ENCODE measurements around the gene CHP1. TPM values are rescaled to one million over a fixed set of nuclear protein-coding genes. Genes with fewer than 3 reads are reported as not detected.

Gene CHP1
- total RNA-seq, 1 donor from 2014 or later = 89.3 TPM

DNA sequence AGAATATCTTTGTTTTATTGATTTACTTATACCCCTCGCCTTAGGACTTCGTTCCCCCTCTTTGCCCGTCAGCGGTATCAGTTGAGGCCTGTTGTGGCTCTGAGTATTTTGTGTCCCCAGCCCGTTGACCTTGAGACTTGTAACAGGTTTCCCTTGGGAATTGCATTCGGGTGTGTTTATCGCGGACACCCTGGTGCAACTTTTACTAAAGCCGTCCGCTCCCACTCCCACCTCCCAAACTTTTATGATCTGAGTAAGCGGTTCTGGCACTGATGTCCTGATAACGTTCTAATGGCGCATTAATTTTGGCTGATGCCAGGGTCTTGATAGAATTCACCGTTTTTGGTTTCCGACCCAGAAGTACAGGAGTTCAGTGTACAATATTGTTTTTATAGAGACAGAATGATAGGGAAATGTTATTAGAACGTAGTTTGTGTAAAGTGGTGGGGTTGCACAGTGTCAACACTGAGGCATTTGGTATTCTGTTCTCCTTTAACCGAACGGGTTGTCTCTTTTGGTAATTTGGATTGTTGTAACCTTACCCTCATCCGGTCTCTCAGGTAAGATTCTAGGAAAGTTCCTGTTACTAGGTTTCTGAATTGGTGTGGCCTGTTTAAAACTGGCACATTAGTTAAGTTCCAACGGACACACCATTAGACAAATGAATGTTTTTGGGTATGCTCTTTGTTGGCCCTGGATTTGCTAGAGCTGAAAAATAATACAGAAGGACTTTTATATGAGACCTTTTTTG is 53.5 kb downstream of the CHP1 start:
- TF ChIP-seq CTCF (IDR thresholded peaks at IDR 0.05; ENCODE audit: unreplicated experiment) = no peak
- no peak for DNase-seq (ENCODE audit: low spot score, unreplicated experiment)
- Mint-ChIP-seq H3K27ac (peak overlapping the region; percentile 97), H3K27me3 (no peaks in the 10 kb centered on the region), H3K36me3 (ENCODE audit: insufficient read depth) (peaks cover 25% of the 10 kb centered on the region), H3K4me3 (ENCODE audit: low read depth) (peak overlapping the region; percentile 99), H3K9me3 (ENCODE audit: low read depth) (no peaks in the 10 kb centered on the region), H3K4me1 (ENCODE audit: low read depth) (peaks cover 17% of the 10 kb centered on the region)

GRCh38 chr15:41285285-41285684 is 54.2 kb downstream of the CHP1 start:
- no peak for DNase-seq (ENCODE audit: low spot score, unreplicated experiment)

GRCh38 chr15:41286665-41287333 is 55.7 kb downstream of the CHP1 start:
- no peak for TF ChIP-seq CTCF (IDR thresholded peaks at IDR 0.05; ENCODE audit: unreplicated experiment)
- no peak overlapping the region for H3K4me3 Mint-ChIP-seq (ENCODE audit: low read depth)

More at GRCh38 chr15:41285285-41285684, 54.2 kb downstream of the CHP1 start:
- TF ChIP-seq CTCF (IDR thresholded peaks at IDR 0.05; ENCODE audit: unreplicated experiment) = no peak
- H3K9me3 Mint-ChIP-seq (ENCODE audit: low read depth) = no peaks in the 10 kb centered on the region
- H3K4me3 Mint-ChIP-seq (ENCODE audit: low read depth) = peak overlapping the region; percentile 99
- no peaks in the 10 kb centered on the region for H3K27me3 Mint-ChIP-seq
- H3K4me1 Mint-ChIP-seq (ENCODE audit: low read depth) = peaks cover 17% of the 10 kb centered on the region
- peaks cover 21% of the 10 kb centered on the region for H3K36me3 Mint-ChIP-seq (ENCODE audit: insufficient read depth)
- H3K27ac Mint-ChIP-seq = peak overlapping the region; percentile 97

DNA sequence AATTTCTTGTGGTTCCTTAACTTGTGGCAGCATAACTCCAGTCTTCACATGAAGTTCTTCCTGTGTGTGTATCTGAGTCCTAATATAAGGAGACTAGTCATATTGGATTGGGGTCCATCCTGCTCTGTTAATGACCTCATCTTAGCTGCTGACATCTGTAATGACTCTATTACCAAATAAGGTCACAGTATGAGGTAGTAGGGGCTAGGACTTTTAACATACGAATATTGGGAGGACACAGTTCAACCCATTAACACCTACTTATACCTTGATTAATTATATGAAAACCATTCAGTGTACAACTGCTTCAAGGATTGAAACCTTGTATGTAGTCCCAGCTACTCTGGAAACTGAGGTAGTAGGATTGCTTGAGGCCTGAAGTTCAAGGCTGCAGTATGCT is 57.4 kb downstream of the CHP1 start:
- no peaks in the 10 kb centered on the region for H3K27me3 Mint-ChIP-seq
- H3K36me3 Mint-ChIP-seq (ENCODE audit: insufficient read depth) = peaks cover 24% of the 10 kb centered on the region
- H3K4me3 Mint-ChIP-seq (ENCODE audit: low read depth) = no peak overlapping the region
- H3K4me1 Mint-ChIP-seq (ENCODE audit: low read depth) = peaks cover 16% of the 10 kb centered on the region
- TF ChIP-seq CTCF (IDR thresholded peaks at IDR 0.05; ENCODE audit: unreplicated experiment) = no peak
- no peaks in the 10 kb centered on the region for H3K9me3 Mint-ChIP-seq (ENCODE audit: low read depth)
- peak overlapping the region; percentile 78 for H3K27ac Mint-ChIP-seq
- DNase-seq (ENCODE audit: low spot score, unreplicated experiment) = no peak

More at GRCh38 chr15:41286665-41287333, 55.7 kb downstream of the CHP1 start:
- Mint-ChIP-seq H3K27ac (no peak overlapping the region), H3K36me3 (ENCODE audit: insufficient read depth) (peaks cover 22% of the 10 kb centered on the region), H3K9me3 (ENCODE audit: low read depth) (no peaks in the 10 kb centered on the region), H3K27me3 (no peaks in the 10 kb centered on the region), H3K4me1 (ENCODE audit: low read depth) (peaks cover 17% of the 10 kb centered on the region)
- DNase-seq (ENCODE audit: low spot score, unreplicated experiment) = no peak

GRCh38 chr15:41289953-41290352 is 58.9 kb downstream of the CHP1 start:
- DNase-seq (ENCODE audit: low spot score, unreplicated experiment) = no peak
- no peaks in the 10 kb centered on the region for H3K9me3 Mint-ChIP-seq (ENCODE audit: low read depth)
- H3K4me3 Mint-ChIP-seq (ENCODE audit: low read depth) = no peak overlapping the region
- TF ChIP-seq CTCF (IDR thresholded peaks at IDR 0.05; ENCODE audit: unreplicated experiment) = no peak
- H3K27ac Mint-ChIP-seq = no peak overlapping the region
- H3K4me1 Mint-ChIP-seq (ENCODE audit: low read depth) = peaks cover 14% of the 10 kb centered on the region
- H3K36me3 Mint-ChIP-seq (ENCODE audit: insufficient read depth) = peaks cover 26% of the 10 kb centered on the region
- H3K27me3 Mint-ChIP-seq = no peaks in the 10 kb centered on the region

Data from progenitor cell of endocrine pancreas (in vitro differentiated cells).